GM10266 (cell line): ENCODE measurements around the gene ZNF618.

Source experiments
- DNase-seq: peaks from one replicate; pipeline ENCODE4 v3.0.0; 2012; ENCODE audit errors: extremely low spot score
- CTCF ChIP-seq: IDR thresholded peaks from 2 replicates; pipeline ENCODE4 v1.5.1; 2012; ENCODE audit warnings: mild to moderate bottlenecking, low read depth; ENCODE audit not compliant: control insufficient read depth, insufficient read depth; ENCODE audit errors: missing control alignments

ZNF618 gene

GRCh38 chr9:113882636-113883164, 6.6 kb downstream of the ZNF618 start:
- DNase-seq = no peak
- no peak for TF ChIP-seq CTCF

GRCh38 chr9:113885183-113886025, 9.3 kb downstream of the ZNF618 start:
- TF ChIP-seq CTCF = no peak
- DNase-seq = no peak

GRCh38 chr9:113886026-113886369, 9.9 kb downstream of the ZNF618 start:
- no peak for TF ChIP-seq CTCF
- DNase-seq = no peak

- TF ChIP-seq CTCF = no peak
- DNase-seq = no peak
Measured at GRCh38 chr9:113886466-113886865, 10.4 kb downstream of the ZNF618 start.

- DNase-seq = no peak
- no peak for TF ChIP-seq CTCF
Measured at GRCh38 chr9:113886933-113887332, 10.8 kb downstream of the ZNF618 start.

GRCh38 chr9:113887436-113887835, 11.3 kb downstream of the ZNF618 start:
- no peak for TF ChIP-seq CTCF
- no peak for DNase-seq

GRCh38 chr9:113888336-113888735, 12.2 kb downstream of the ZNF618 start:
- no peak for TF ChIP-seq CTCF

More at GRCh38 chr9:113888336-113888735, 12.2 kb downstream of the ZNF618 start:
- DNase-seq = no peak
